Measurements from ENCODE around the gene GPATCH2L.

DNA sequence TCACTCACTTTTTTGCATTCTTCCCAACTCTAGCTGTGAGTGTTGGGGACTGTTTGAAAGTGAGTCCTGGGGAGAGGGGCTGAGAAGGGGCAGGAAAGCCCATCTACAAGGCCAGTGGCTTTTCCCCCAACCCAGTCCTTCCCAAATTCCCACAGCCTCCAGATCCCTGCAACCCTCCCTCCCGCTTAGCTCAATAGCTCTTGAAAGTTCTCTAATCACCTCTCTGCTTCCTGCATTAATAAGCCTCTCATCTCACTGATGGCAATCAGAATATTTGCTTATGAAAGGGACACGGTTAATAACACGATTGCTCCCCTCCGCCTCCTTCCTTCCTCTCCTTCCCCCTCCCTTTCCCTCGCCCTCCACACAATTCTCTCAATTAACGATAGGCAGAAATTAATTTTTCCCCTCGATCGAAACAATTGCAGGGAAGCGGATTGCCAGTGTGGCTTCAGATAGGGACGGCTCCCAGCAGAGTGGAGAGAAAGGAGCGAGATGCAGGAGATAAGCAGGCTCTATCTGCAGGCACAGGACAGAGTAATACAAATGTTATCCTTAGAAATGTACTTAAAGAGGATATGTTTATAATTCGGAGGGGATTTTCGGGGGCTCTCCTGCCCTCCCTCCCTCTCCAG is 15.1 kb upstream of the GPATCH2L start:
- TF ChIP-seq, protein P1, sequence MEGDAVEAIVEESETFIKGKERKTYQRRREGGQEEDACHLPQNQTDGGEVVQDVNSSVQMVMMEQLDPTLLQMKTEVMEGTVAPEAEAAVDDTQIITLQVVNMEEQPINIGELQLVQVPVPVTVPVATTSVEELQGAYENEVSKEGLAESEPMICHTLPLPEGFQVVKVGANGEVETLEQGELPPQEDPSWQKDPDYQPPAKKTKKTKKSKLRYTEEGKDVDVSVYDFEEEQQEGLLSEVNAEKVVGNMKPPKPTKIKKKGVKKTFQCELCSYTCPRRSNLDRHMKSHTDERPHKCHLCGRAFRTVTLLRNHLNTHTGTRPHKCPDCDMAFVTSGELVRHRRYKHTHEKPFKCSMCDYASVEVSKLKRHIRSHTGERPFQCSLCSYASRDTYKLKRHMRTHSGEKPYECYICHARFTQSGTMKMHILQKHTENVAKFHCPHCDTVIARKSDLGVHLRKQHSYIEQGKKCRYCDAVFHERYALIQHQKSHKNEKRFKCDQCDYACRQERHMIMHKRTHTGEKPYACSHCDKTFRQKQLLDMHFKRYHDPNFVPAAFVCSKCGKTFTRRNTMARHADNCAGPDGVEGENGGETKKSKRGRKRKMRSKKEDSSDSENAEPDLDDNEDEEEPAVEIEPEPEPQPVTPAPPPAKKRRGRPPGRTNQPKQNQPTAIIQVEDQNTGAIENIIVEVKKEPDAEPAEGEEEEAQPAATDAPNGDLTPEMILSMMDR (IDR thresholded peaks at IDR 0.05): no peak
- no peak for TF ChIP-seq POLR2A (IDR thresholded peaks at IDR 0.05)

Data from Peyer's patch (tissue), 4 donors.